A549 treated with ZK216348 at 1 μM for 4 hours (cell line): ENCODE measurements around the gene COL5A3. TPM values are rescaled to one million over a fixed set of nuclear protein-coding genes. Genes with fewer than 3 reads are reported as not detected.

ENCODE experiments used
- total RNA-seq: library from RNA; stranded (reverse); fragments of 200-300 nt; extraction: Qiagen RNA extraction; gene quantifications from 5 replicates; pipeline ENCODE4 v1.2.3, GENCODE V29; 2022; ENCODE audit warnings: low read depth

The COL5A3 gene
- total RNA-seq: 2.8 to 4.5 TPM (median 3.1 TPM) in 5 replicates

DNA sequence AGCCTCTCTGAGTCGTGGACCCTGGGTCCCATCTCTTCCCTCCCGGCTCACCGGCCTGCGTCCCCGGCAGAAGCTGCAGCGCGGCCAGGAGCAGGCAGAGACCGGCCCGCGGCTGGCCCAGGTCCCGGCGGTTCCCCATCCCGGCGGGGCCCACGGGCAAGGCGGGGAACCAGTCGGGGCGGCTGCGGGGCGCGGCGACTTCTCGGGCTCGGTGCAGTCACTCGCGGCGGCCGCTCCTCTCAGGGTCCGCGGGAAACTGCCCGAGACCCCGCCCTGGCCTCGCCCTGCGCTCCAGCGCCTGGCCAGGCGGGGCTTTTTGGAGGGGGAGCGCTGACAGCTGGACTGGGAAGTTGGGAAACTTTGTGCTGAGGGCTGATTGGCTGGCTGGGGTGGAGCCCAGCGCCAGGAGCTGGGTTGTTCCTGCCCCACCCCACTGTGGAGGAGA lies at the start of gene COL5A3:
COL5A3 (minus strand) TSS at position 258 of the 445 bp plus-strand sequence; CDS start at position 139, 119 bp downstream.

DNA sequence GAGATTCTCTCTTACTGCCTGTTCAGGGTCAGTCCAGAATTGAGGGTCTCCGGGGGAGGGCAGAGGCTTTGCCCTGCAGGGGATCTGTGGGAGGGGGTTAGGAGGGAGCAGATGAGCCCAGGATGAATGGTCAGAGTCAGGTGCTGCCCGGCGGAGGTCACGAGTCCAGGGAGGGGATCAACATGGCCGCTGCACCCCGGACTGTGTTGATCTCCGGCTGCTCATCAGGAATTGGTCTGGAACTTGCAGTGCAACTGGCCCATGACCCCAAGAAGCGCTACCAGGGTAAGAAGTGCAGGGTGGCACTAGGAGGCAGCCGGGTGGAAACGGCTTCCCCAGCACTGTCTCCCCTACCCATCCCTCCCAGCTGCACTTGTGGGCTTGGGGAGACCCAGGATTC lies 3.0 kb upstream of the COL5A3 start, which contains the start of gene RDH8:
RDH8 (plus strand) TSS at position 168 of the 400 bp plus-strand sequence; CDS start at position 183, 15 bp downstream.

DNA sequence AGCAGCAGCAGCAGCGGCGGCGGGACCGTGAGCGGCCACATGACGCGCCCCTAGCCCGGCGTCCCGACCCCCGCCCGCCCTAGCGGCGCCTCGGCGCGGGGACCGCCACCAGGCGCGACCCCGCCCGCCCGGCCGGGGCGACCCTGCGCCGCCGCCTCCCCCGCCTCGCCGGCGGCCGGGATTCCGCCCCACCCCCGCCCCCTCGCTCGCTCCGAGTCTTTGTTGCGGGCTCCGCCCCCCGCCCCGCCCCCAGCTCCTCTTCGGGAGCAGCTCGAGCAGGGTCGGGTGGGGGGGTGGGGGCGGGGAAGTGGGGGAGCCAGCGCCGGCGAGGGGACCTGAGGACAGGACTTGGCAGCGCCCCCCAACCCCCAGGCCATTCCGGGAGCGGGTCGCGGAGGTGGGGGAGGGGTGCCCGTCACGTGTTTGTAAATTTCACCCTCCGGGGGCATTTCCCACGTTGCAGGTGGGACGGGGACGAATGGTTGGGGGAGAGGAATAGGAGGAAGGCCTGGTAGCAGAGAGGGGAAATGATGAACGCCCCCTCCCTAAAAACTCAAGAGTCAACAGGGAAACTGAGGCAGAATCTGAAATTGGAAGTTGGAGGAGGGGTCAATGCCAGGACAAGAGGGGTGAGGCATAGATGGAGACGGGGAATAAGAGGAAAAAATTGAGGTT lies 73.8 kb downstream of the COL5A3 start, which contains the start of gene OLFM2:
OLFM2 (minus strand) TSS at position 190 of the 675 bp plus-strand sequence; CDS start at position 41, 149 bp downstream.

Other genes with a start within 250 kb of the COL5A3 start
- gene ZNF846, start 241.8 kb downstream of the COL5A3 start, total RNA-seq: 0.59 to 1.3 TPM (median 0.73 TPM) in 5 replicates
- 11.0 to 14.4 TPM (median 13.5 TPM) in 5 replicates for gene FBXL12, start 191.4 kb downstream of the COL5A3 start, total RNA-seq
- 369 to 472 TPM (median 396 TPM) in 5 replicates for gene UBL5, start 182.6 kb downstream of the COL5A3 start, total RNA-seq
- gene PIN1, start 175.2 kb downstream of the COL5A3 start, total RNA-seq: 49.6 to 83.4 TPM (median 78.6 TPM) in 5 replicates
- gene OLFM2, start 74.0 kb downstream of the COL5A3 start, total RNA-seq: 7.5 to 14.3 TPM (median 11.3 TPM) in 5 replicates
- gene RDH8, start 3.0 kb upstream of the COL5A3 start, total RNA-seq: 0.31 to 0.40 TPM (median 0.36 TPM) in 4 of 5 replicates, not detected in the other
- 5.4 to 11.1 TPM (median 7.4 TPM) in 5 replicates for gene SHFL, start 75.8 kb upstream of the COL5A3 start, total RNA-seq
- gene ANGPTL6, start 92.2 kb upstream of the COL5A3 start, total RNA-seq: 0.14 TPM in 1 of 5 replicates, not detected in the others
- 37.1 to 62.5 TPM (median 51.9 TPM) in 5 replicates for gene PPAN, start 95.9 kb upstream of the COL5A3 start, total RNA-seq
- gene P2RY11, start 101.2 kb upstream of the COL5A3 start, total RNA-seq: 3.1 to 12.6 TPM (median 7.5 TPM) in 5 replicates
- 137 to 194 TPM (median 166 TPM) in 5 replicates for gene EIF3G, start 109.4 kb upstream of the COL5A3 start, total RNA-seq
- 54.4 to 64.6 TPM (median 63.6 TPM) in 5 replicates for gene DNMT1, start 184.4 kb upstream of the COL5A3 start, total RNA-seq
- 0.65 to 1.2 TPM (median 0.86 TPM) in 5 replicates for gene S1PR2, start 220.8 kb upstream of the COL5A3 start, total RNA-seq
- gene MRPL4, start 241.7 kb upstream of the COL5A3 start, total RNA-seq: 45.8 to 76.2 TPM (median 71.8 TPM) in 5 replicates